ENCODE results near the gene TYW1B. TPM values are rescaled to one million over a fixed set of nuclear protein-coding genes. Genes with fewer than 3 reads are reported as not detected.
"Not testable (repeated sequence)": the region's sequence is repeated elsewhere in the genome, so short reads cannot be mapped to it uniquely, and the experiment has no call there.

The TYW1B gene
- total RNA-seq, 1 experiment from 2014 or later = 3.0 TPM

DNA sequence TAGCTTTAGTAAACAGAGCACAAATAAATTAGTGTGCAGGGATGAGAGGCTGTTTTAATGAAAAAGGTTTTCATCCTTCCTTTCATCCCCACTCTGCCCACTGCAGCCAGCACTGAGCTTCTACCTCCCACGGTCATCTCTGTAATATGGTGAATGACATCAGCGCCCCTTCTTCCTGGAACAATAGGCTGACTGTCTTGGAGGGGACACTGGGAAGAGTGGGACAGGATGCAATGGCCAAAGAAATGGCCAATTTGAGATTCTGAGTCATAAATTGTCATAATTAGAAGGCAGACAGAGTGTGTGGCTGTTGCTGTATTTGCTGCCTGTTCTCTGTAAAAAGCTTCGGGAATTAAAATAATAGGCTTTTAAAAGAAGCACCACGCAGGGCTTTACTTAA lies 289.1 kb downstream of the TYW1B start:
- no peak for TF ChIP-seq CTCF (conservative IDR thresholded peaks at IDR 0.05)
- TF ChIP-seq EZH2 (IDR thresholded peaks at IDR 0.05; ENCODE audit: low read depth) = no peak
- no peaks in the 10 kb centered on the region for H3K79me2 ChIP-seq (ENCODE audit: low read depth)
- no peaks in the 10 kb centered on the region for H3K9me3 ChIP-seq (ENCODE audit: insufficient read depth, low read depth)
- H3K27ac ChIP-seq = no peak overlapping the region
- no peaks in the 10 kb centered on the region for H3K9me2 ChIP-seq (ENCODE audit: insufficient read depth)
- BruUV-seq (replicated peaks) = no TSS peak
- ChIA-PET CTCF (no interaction called here), POLR2A (ENCODE audit: unreplicated experiment) (no interaction called here)
- no peaks in the 10 kb centered on the region for H3K27me3 ChIP-seq (ENCODE audit: insufficient read depth, low read depth)
- no peak overlapping the region for H2AFZ ChIP-seq
- H3F3A ChIP-seq (ENCODE audit: insufficient read depth, low read depth) = no peaks in the 10 kb centered on the region
- intact Hi-C loops (cut with micrococcal nuclease; ENCODE audit: unreplicated experiment) = no loop called here
- H3K4me1 ChIP-seq (replicated peaks; ENCODE audit: insufficient read depth) = no peaks in the 10 kb centered on the region
- H3K4me2 ChIP-seq = no peak overlapping the region
- H3K36me3 ChIP-seq (ENCODE audit: low read depth) = no peaks in the 10 kb centered on the region
- H3K4me3 ChIP-seq = no peak overlapping the region
- no peak for DNase-seq
- H4K20me1 ChIP-seq (ENCODE audit: insufficient read depth) = no peaks in the 10 kb centered on the region

- Histone ChIP-seq H3K4me2 (no peak overlapping the region), H3K4me1 (replicated peaks; ENCODE audit: insufficient read depth) (no peaks in the 10 kb centered on the region), H3K79me2 (ENCODE audit: low read depth) (no peaks in the 10 kb centered on the region), H3K27me3 (ENCODE audit: insufficient read depth, low read depth) (no peaks in the 10 kb centered on the region), H2AFZ (no peak overlapping the region), H3K27ac (no peak overlapping the region), H4K20me1 (ENCODE audit: insufficient read depth) (no peaks in the 10 kb centered on the region), H3K4me3 (no peak overlapping the region), H3K36me3 (ENCODE audit: low read depth) (no peaks in the 10 kb centered on the region), H3K9me2 (ENCODE audit: insufficient read depth) (no peaks in the 10 kb centered on the region), H3F3A (ENCODE audit: insufficient read depth, low read depth) (no peaks in the 10 kb centered on the region), H3K9me3 (ENCODE audit: insufficient read depth, low read depth) (no peaks in the 10 kb centered on the region)
- intact Hi-C loops (cut with micrococcal nuclease; ENCODE audit: unreplicated experiment) = no loop called here
- ChIA-PET CTCF (no interaction called here), POLR2A (ENCODE audit: unreplicated experiment) (no interaction called here)
- no peak for DNase-seq
- no TSS peak for BruUV-seq (replicated peaks)
- TF ChIP-seq EZH2 (IDR thresholded peaks at IDR 0.05; ENCODE audit: low read depth) (no peak), CTCF (conservative IDR thresholded peaks at IDR 0.05) (no peak)
Observed at GRCh38 chr7:72538147-72538546, 289.9 kb downstream of the TYW1B start.

- DNase-seq; BruUV-seq (replicated peaks); H3K4me2 ChIP-seq; H3K9me3 ChIP-seq (ENCODE audit: insufficient read depth, low read depth); H4K20me1 ChIP-seq (ENCODE audit: insufficient read depth); H3K36me3 ChIP-seq (ENCODE audit: low read depth); intact Hi-C loops (cut with micrococcal nuclease; ENCODE audit: unreplicated experiment); H3K4me1 ChIP-seq (replicated peaks; ENCODE audit: insufficient read depth); H3F3A ChIP-seq (ENCODE audit: insufficient read depth, low read depth); H2AFZ ChIP-seq; H3K27ac ChIP-seq; H3K4me3 ChIP-seq; CTCF ChIA-PET; H3K9me2 ChIP-seq (ENCODE audit: insufficient read depth); H3K79me2 ChIP-seq (ENCODE audit: low read depth); POLR2A ChIA-PET (ENCODE audit: unreplicated experiment); H3K27me3 ChIP-seq (ENCODE audit: insufficient read depth, low read depth): not testable (repeated sequence)
Observed at GRCh38 chr7:72536038-72536437, 292.0 kb downstream of the TYW1B start.

GRCh38 chr7:72531048-72531447 lies 297.0 kb downstream of the TYW1B start:
- intact Hi-C loops (cut with micrococcal nuclease; ENCODE audit: unreplicated experiment); DNase-seq; H3K27ac ChIP-seq; H3K4me2 ChIP-seq; CTCF ChIA-PET; H2AFZ ChIP-seq; H3K9me3 ChIP-seq (ENCODE audit: insufficient read depth, low read depth); H3K27me3 ChIP-seq (ENCODE audit: insufficient read depth, low read depth); H3K4me1 ChIP-seq (replicated peaks; ENCODE audit: insufficient read depth); H3K9me2 ChIP-seq (ENCODE audit: insufficient read depth); H4K20me1 ChIP-seq (ENCODE audit: insufficient read depth); H3K4me3 ChIP-seq; H3F3A ChIP-seq (ENCODE audit: insufficient read depth, low read depth); POLR2A ChIA-PET (ENCODE audit: unreplicated experiment); BruUV-seq (replicated peaks); H3K36me3 ChIP-seq (ENCODE audit: low read depth); H3K79me2 ChIP-seq (ENCODE audit: low read depth): not testable (repeated sequence)

Small RNA genes within 50 kb of the gene (microRNA-seq; reads per million reads assigned to microRNA genes)
- not detected for gene MIR4650-2 (ENCODE audit: borderline number of aligned reads, borderline replicate concordance)

Other genes starting within 250 kb of the TYW1B start
- gene POM121, start 96.9 kb upstream of the TYW1B start, total RNA-seq (2021) = 36.6 and 49.0 TPM in 2 replicates
- gene TRIM74, start 141.3 kb upstream of the TYW1B start, total RNA-seq (2021) = 1.2 and 2.6 TPM in 2 replicates
- not detected in 2 replicates for gene SPDYE8, start 201.6 kb upstream of the TYW1B start, total RNA-seq (2021)
- not detected in 2 replicates for gene SPDYE11, start 229.7 kb upstream of the TYW1B start, total RNA-seq (2021)